Progenitor cell of endocrine pancreas (in vitro differentiated cells): ENCODE data around the gene MAST4. TPM values are rescaled to one million over a fixed set of nuclear protein-coding genes. Genes with fewer than 3 reads are reported as not detected.
A peak's percentile ranks its signal among the peaks of the same experiment; 100 is the strongest.

Source experiments
- DNase-seq: peaks from one replicate; pipeline ENCODE4 v3.0.0; 2021; ENCODE audit warnings: low spot score; ENCODE audit not compliant: unreplicated experiment
- H3K27ac Mint-ChIP-seq: 2 replicates; pipeline ENCODE4 v1.8.0; 2021; ENCODE audit warnings: mild to moderate bottlenecking, moderate library complexity, mixed read lengths
- H3K27me3 Mint-ChIP-seq: 2 replicates; pipeline ENCODE4 v1.8.0; 2021; ENCODE audit warnings: mixed read lengths
- H3K36me3 Mint-ChIP-seq: 2 replicates; pipeline ENCODE4 v1.8.0; 2022; ENCODE audit warnings: mixed read lengths; ENCODE audit not compliant: insufficient read depth
- H3K4me1 Mint-ChIP-seq: 2 replicates; pipeline ENCODE4 v1.8.0; 2021; ENCODE audit warnings: low read depth, mixed read lengths
- H3K4me3 Mint-ChIP-seq: 2 replicates; pipeline ENCODE4 v1.8.0; 2021; ENCODE audit warnings: low read depth, mild to moderate bottlenecking, moderate library complexity, mixed read lengths
- H3K9me3 Mint-ChIP-seq: 2 replicates; pipeline ENCODE4 v1.8.0; 2021; ENCODE audit warnings: low read depth, mixed read lengths
- total RNA-seq: library from RNA; stranded (reverse); gene quantifications from 2 replicates; pipeline ENCODE4 v1.2.1, GENCODE V29; 2021
- TF ChIP-seq, protein P1 (sequence below): fragments of 200-600 bp; sonication (generic); IDR thresholded peaks from one replicate; pipeline ENCODE4 v1.5.0; 2021; ENCODE audit warnings: antibody characterized with exemption, mild to moderate bottlenecking; ENCODE audit not compliant: unreplicated experiment

MAST4 gene
- total RNA-seq, 1 donor from 2014 or later = 45.3 TPM

DNA sequence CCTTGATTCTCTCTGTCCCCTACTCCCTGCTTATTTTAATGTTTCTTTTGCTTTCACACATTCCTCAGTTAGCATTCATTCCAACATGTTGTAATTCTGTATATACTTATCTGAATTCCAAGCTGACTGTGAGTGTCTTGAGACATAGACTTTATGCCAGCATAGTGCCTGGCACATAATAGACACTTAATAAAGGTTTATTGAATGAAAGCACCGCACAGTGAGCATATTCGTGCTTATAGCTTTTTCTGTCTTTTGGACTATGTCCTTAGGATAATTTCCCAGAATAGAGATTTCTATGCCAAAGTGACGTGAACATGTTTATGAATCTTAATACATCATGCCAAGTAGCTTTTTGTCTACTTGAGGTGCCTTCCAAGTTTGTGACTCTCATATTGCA lies 425.8 kb downstream of the MAST4 start:
- TF ChIP-seq, protein P1, sequence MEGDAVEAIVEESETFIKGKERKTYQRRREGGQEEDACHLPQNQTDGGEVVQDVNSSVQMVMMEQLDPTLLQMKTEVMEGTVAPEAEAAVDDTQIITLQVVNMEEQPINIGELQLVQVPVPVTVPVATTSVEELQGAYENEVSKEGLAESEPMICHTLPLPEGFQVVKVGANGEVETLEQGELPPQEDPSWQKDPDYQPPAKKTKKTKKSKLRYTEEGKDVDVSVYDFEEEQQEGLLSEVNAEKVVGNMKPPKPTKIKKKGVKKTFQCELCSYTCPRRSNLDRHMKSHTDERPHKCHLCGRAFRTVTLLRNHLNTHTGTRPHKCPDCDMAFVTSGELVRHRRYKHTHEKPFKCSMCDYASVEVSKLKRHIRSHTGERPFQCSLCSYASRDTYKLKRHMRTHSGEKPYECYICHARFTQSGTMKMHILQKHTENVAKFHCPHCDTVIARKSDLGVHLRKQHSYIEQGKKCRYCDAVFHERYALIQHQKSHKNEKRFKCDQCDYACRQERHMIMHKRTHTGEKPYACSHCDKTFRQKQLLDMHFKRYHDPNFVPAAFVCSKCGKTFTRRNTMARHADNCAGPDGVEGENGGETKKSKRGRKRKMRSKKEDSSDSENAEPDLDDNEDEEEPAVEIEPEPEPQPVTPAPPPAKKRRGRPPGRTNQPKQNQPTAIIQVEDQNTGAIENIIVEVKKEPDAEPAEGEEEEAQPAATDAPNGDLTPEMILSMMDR = no peak
- Mint-ChIP-seq H3K9me3 (no peaks in the 10 kb centered on the region), H3K27me3 (no peaks in the 10 kb centered on the region), H3K4me3 (no peak overlapping the region), H3K36me3 (no peaks in the 10 kb centered on the region), H3K4me1 (peaks cover 3% of the 10 kb centered on the region), H3K27ac (no peak overlapping the region)
- no peak for DNase-seq

DNA sequence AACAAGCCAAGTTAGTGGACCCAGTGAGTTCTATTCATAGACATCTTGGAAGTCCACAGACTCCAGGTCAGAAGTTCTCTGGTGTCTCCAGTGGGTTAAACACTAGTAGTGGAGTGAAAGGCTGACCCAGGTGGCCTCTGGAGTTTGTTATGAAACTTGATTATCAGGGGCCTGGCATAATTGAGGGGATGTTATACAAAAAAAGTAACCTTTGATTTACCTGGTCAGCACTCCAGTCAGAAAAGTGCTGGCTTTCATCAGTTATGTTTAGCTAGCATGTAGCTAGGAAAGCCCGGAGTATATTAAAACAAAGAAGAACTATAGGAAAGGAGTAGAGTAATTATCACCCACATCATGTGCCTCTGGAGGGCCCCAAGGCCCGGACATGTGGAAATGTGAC lies 429.3 kb downstream of the MAST4 start:
- Mint-ChIP-seq H3K4me3 (no peak overlapping the region), H3K27me3 (no peaks in the 10 kb centered on the region), H3K9me3 (no peaks in the 10 kb centered on the region), H3K4me1 (peaks cover 7% of the 10 kb centered on the region), H3K36me3 (no peaks in the 10 kb centered on the region), H3K27ac (no peak overlapping the region)
- DNase-seq = no peak
- TF ChIP-seq, protein P1 = no peak

DNA sequence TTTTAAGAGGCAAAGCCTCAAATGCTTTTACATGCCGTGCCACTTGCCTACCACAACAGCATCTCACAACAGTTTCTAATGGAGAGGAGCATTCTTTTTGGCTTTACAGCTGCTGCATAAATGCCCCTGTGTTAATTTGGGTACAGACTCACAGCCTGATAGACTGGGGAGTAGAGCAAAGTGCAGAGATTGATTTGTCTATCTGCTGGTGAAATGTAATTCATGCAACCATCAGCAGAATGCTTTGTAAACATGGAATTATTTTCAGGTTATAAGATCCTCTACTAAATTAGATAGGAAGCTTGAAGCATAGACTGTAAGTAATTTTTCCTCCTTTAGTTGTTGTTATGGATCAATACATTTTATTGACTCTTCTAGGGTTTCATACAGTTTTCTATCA lies 430.1 kb downstream of the MAST4 start:
- Mint-ChIP-seq H3K27me3 (no peaks in the 10 kb centered on the region), H3K9me3 (no peaks in the 10 kb centered on the region), H3K4me3 (no peak overlapping the region), H3K36me3 (no peaks in the 10 kb centered on the region), H3K27ac (peak overlapping the region; percentile 30), H3K4me1 (peaks cover 12% of the 10 kb centered on the region)
- DNase-seq = no peak
- TF ChIP-seq, protein P1 = no peak

DNA sequence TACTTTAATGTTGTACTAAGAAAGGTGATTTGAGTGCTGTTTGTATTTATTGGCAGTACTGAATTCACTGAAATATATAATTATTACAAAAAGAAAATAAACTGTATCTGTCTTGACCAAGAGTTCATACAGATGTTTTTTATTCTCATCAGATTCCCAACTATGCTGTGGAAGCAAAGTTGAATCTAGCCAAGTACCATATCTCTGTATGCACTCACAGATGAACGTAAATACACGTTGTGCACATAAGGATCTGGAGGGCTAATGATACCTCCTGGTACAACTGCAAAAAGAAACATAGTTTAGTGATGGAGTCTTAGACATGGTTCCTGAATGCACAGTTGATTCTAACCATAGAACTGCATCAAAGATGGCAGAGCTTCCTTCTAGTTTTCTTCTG lies 431.0 kb downstream of the MAST4 start:
- no peak overlapping the region for H3K27ac Mint-ChIP-seq
- H3K9me3 Mint-ChIP-seq = no peaks in the 10 kb centered on the region
- H3K4me1 Mint-ChIP-seq = peaks cover 20% of the 10 kb centered on the region
- DNase-seq = no peak
- TF ChIP-seq, protein P1 = no peak
- no peak overlapping the region for H3K4me3 Mint-ChIP-seq
- no peaks in the 10 kb centered on the region for H3K27me3 Mint-ChIP-seq
- no peaks in the 10 kb centered on the region for H3K36me3 Mint-ChIP-seq

DNA sequence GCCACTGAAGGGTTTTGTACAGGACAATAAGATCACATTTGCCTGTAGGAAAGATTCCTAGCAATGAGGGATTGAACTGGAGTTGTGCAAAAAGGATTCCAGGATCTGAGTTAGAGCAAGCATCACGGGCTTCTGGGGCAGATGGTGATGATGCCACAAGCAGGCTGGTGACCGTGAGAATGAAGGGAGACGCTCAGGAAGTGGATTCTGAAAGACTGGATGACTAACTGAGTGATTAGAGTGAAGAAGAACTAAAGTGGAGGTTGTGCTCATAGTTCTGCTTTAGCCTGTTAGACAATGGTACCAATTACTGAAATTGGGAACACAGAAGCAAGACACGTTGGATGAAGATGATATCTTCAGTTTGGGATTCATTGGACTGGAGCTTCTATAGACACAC lies 432.2 kb downstream of the MAST4 start:
- Mint-ChIP-seq H3K4me3 (no peak overlapping the region), H3K27ac (no peak overlapping the region), H3K27me3 (no peaks in the 10 kb centered on the region), H3K36me3 (no peaks in the 10 kb centered on the region), H3K9me3 (no peaks in the 10 kb centered on the region), H3K4me1 (peaks cover 25% of the 10 kb centered on the region)
- TF ChIP-seq, protein P1 = no peak
- no peak for DNase-seq

DNA sequence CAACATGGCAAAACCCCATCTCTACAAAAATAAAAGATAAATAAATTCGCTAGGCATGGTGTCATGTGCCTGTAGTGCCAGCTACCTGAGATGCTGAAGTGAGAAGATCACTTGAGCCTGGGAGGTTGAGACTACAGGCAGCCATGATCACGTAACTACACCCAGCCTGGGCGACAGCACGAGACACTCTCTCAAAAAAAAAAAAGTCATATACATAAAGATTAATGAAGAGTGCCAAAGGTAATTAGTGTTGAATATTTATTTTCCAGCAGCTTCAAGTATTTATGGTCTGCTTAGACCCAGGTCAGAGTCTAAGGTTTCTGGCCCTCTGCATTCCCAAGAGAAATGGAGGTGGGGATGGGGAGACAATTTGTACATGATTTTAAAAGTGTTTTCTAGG lies 432.7 kb downstream of the MAST4 start:
- Mint-ChIP-seq H3K27ac (no peak overlapping the region), H3K4me1 (peaks cover 30% of the 10 kb centered on the region), H3K27me3 (no peaks in the 10 kb centered on the region), H3K36me3 (no peaks in the 10 kb centered on the region), H3K9me3 (no peaks in the 10 kb centered on the region), H3K4me3 (no peak overlapping the region)
- DNase-seq = no peak
- TF ChIP-seq, protein P1 = no peak
